Neural cell (in vitro differentiated cells): Measurements from ENCODE around the gene CRTC3.

Experiments used
- CTCF ChIP-seq: fragments of 450-650 bp; IDR thresholded peaks from 2 replicates; pipeline ENCODE4 v1.5.1; 2014; ENCODE audit warnings: antibody characterized with exemption, mild to moderate bottlenecking, moderate library complexity; ENCODE audit not compliant: poor library complexity, severe bottlenecking
- EP300 ChIP-seq: fragments of 450-650 bp; conservative IDR thresholded peaks from 2 replicates; pipeline ENCODE4 v1.6.1; 2014; ENCODE audit warnings: antibody characterized with exemption, mild to moderate bottlenecking, moderate library complexity; ENCODE audit not compliant: poor library complexity, severe bottlenecking
- EZH2 ChIP-seq: fragments of 200-600, 300-800 bp; shearing (Covaris generic), sonication (generic); IDR thresholded peaks from 2 replicates; pipeline ENCODE4 v1.6.1; 2014; ENCODE audit warnings: antibody characterized with exemption, low read length, borderline replicate concordance, mild to moderate bottlenecking; ENCODE audit not compliant: insufficient read depth, poor library complexity, severe bottlenecking
- MXI1 ChIP-seq: fragments of 450-650 bp; conservative IDR thresholded peaks from 2 replicates; pipeline ENCODE4 v1.6.1; 2014; ENCODE audit warnings: antibody characterized with exemption, mild to moderate bottlenecking; ENCODE audit not compliant: poor library complexity, severe bottlenecking
- POLR2AphosphoS5 ChIP-seq: IDR thresholded peaks from 2 replicates; pipeline ENCODE4 v1.6.1; 2012
- RAD21 ChIP-seq: fragments of 450-650 bp; conservative IDR thresholded peaks from 2 replicates; pipeline ENCODE4 v1.6.1; 2014; ENCODE audit warnings: antibody characterized with exemption, mild to moderate bottlenecking, moderate library complexity
- TAF1 ChIP-seq: IDR thresholded peaks from 2 replicates; pipeline ENCODE4 v1.6.1; 2012; ENCODE audit warnings: low read depth

DNA sequence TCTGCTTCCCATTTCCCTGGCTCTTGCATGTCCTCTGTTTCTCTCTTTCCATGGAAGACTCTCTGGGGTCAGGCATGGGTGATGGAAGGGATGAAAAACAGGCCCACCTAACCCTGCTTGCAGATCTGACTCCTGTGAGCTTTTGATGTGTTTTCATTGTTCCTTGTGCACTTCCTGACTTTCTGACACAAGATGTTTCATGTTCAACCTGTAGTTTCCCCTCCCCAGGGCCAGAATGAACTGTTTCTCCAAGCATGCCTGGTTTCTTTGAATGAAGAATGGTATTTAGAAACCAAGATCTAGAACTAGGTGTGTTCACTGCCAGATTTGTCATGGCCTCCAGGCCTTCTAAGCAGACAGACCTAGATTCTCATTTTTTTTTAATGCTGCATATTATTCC, 36.1 kb upstream of the CRTC3 start:
- TF ChIP-seq CTCF (no peak), MXI1 (no peak), EZH2 (no peak), TAF1 (no peak), EP300 (no peak), POLR2AphosphoS5 (no peak), RAD21 (no peak)
